Renal cortex interstitium (tissue), 11 donors: ENCODE data around the gene THRB. TPM values are rescaled to one million over a fixed set of nuclear protein-coding genes. Genes with fewer than 3 reads are reported as not detected.

Source experiments
- DNase-seq, 11 donors: peaks; one replicate each; pipeline ENCODE4 v3.0.0-alpha.2; 2013; ENCODE audit warnings: low read depth in 9 of 11, low spot score in 4 of 11; ENCODE audit errors: extremely low read depth in 1 of 11
- polyA plus RNA-seq, 3 donors: library from polyadenylated mRNA; unstranded; fragments of 120-200 nt; gene quantifications; one replicate each; pipeline ENCODE4 v1.2.1, GENCODE V29; 2013; ENCODE audit not compliant: insufficient read length in 3 of 3

Gene THRB
- polyA plus RNA-seq, 3 donors = 23.3 to 33.9 (median 26.7) TPM

DNA sequence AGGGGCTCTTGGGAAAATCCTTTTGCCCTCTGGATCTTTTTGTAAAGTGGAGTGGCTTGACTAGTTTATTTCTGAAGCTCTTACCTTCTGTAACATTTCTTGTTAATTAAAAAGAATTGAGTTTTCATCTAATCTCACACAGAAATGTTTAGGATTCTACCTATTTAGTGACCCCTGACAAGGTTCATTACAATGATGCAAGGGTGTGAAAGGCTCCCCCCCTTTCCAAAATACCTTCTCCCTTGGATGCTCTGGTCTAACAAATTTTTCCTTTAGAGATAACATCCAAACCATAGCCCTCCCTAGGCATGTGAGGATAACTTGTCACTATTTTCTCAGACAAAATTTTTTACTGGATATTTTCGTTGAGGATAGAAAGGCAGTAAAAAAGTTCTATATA, 223.9 kb downstream of the THRB start:
- DNase-seq = no peak

- peak in 4 of 11 donors; percentile 6 to 29 (median 14) for DNase-seq
Measured at GRCh38 chr3:24270204-24270691, 224.4 kb downstream of the THRB start.

- DNase-seq = peak in 4 of 11 donors; percentile 13 to 22 (median 16)
Measured at GRCh38 chr3:24264748-24265158, 229.9 kb downstream of the THRB start.

- DNase-seq = no peak
Measured at GRCh38 chr3:24264011-24264410, 230.6 kb downstream of the THRB start.

DNA sequence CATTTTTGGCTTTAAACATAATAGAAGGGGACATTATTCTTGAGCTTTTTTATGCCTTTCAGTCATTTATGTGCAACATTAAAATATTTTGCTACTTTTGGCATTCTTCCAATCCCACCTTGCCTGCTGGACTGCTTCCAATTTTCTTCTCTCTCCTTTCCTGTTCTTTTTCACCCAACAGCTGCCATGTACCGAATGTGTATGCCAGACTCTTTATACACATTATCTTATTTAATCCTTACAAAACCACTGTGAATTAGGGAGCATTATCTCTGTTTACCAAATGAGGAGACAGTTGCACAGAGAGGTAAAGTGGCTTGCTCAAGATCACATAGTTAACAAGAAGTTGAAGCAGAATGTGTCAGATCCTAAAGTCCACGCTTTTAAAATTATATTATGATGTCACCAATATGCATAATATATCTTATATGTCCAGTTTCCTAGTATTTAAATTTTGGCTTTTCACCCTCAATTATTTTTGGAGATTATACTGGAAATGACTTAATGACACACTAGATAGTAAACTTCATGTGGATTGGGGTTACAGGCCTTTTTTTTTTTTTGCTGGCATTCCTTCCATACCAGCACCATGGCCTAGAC, 231.5 kb downstream of the THRB start:
- DNase-seq = peak in 1 of 11 donors; percentile 13

DNA sequence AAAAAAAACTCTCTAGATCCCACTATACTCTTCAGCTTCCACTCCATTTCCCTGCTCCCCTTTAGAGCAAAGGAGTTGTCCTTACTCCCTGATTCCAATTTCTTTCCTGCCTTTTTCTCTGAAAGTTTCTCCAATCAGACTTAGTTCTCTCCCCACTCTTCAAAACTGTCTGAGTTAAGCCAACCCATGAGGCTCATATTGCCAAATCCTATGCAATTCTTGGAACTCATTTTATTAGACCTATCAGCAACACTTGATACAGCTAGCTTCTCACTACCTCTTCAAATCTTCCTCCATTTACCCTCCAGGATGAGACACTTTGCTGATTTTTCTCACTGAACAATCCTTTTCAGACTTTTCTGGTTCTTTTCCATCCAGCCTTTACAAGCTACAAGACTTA, 233.1 kb downstream of the THRB start:
- no peak for DNase-seq

GRCh38 chr3:24259901-24260512, 234.6 kb downstream of the THRB start:
- no peak for DNase-seq

- DNase-seq = no peak
Measured at GRCh38 chr3:24258727-24259600, 235.7 kb downstream of the THRB start.

DNA sequence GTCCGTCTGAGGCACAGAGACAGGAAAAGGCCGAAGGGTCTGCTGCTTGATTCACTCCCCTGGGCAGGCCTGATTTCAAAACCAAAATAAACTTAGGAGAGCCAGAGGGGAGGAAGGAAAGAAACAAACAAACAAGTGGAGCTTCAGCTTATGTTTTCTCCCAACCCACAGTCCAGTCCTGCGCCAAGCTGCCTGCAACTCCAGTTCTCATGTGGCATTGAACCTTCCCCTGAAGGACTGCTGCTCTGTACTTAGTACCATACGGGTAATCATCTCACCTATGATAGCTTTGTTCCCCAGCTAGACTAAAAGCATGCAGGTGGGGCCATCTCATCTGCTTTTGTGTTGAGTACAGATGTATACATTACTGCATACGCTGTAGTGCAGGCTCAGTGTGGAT, 236.4 kb downstream of the THRB start:
- no peak for DNase-seq

DNA sequence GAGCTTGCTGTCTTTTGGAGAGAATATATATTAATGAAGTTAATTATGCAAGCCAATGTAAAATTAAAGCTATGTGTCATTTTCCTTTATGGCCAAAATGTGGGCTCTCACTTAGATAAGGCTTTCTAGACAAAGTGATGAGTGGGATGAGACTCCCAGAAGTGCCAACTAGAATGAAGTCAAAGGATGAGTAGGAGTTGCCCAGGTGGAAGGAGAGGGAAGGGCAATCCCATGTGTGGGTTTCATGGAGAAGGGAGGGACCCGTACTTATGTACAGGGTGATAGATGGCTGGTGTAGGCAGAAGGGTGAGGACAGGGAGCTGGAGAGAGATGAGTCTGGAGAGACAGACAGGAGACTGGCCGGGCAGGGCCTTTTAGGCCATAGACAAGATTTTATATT, 239.2 kb downstream of the THRB start:
- DNase-seq = no peak

DNA sequence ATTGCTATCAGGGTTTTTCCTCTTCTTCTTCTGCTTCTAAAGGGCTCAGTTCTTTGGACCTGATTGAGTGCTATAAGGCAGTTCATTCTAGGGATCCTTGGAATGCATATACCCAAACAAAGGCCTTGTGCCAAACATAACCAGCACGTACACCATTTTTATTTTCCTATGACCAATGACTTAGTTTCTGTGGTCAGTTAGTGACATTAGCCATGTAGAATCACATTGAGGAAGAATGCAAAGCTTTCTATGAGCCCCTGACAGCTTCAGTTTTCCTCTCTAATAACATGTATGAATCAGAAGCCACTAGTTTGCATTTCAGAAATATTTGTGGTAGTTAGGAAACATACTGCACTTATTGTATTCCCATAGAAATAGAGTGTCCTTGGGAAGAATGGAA, 240.0 kb downstream of the THRB start:
- DNase-seq = no peak

GRCh38 chr3:24253336-24253735, 241.3 kb downstream of the THRB start:
- DNase-seq = no peak

DNA sequence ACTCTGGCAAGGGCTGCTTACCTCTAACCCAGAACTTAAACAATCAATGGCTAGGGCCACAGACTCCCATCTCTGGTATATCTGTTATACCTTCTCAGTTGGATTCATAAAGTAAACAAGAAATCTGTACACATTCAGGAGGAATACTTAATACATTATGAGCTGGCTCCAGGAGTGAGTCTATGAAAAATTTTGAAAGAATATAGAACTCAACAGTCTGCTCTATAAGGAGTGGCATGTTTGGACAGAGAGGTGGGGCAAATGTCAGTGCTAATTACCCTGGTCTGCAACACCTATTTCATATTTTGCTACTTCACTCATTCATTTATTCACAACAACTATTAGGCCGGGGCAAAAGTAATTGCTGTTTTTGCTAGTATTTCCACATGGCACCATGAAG, 245.1 kb downstream of the THRB start:
- DNase-seq = no peak

- DNase-seq = no peak
Measured at GRCh38 chr3:24245056-24245455, 249.6 kb downstream of the THRB start.

- DNase-seq = no peak
Measured at GRCh38 chr3:24244491-24244890, 250.2 kb downstream of the THRB start.

- DNase-seq = peak in 1 of 11 donors; percentile 9
Measured at GRCh38 chr3:24242012-24242698, 252.5 kb downstream of the THRB start.

- no peak for DNase-seq
Measured at GRCh38 chr3:24240306-24240705, 254.3 kb downstream of the THRB start.

GRCh38 chr3:24237971-24238706, 256.5 kb downstream of the THRB start:
- DNase-seq = peak; percentile 33 to 61 (median 54)

DNA sequence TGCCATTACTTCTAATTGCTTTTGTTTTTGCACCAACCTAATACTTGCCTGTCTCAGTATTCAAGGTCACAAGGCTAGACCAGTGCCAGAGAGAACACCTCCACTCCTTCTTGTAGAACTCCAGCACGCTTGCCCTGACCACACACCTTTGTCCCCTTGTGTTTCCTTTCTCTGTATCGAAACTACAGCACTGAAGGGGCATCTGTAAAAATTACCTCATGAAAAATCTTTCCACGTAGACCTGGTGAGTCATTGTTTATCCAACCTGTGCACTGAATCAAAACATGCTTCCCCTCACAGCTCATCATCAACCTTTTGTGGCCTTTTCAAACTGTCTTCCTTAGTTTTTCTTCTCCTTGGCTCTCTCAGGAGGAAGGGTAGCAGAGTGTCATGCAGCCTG, 259.5 kb downstream of the THRB start:
- no peak for DNase-seq
